ENCODE measurements around the gene PKN1.

PKN1 gene

GRCh38 chr19:14473073-14473977 is 40.2 kb downstream of the PKN1 start:
- H2BK5ac ChIP-seq (ENCODE audit: low read depth, low read length, poor library complexity): no peak overlapping the region
- H3K27me3 ChIP-seq (ENCODE audit: insufficient read depth, low read length): no peaks in the 10 kb centered on the region
- peak in 1 of 2 donors; percentile 38 for DNase-seq
- H2BK12ac ChIP-seq (ENCODE audit: low read length): no peak overlapping the region
- no peak overlapping the region for H3K4ac ChIP-seq (ENCODE audit: low read depth, low read length)
- no peak overlapping the region for H2AK5ac ChIP-seq (ENCODE audit: low read length)
- H4K12ac ChIP-seq (ENCODE audit: low read depth, low read length): no peak overlapping the region
- no peak overlapping the region for H4K91ac ChIP-seq (ENCODE audit: low read depth, low read length)
- no peak overlapping the region for H3K23ac ChIP-seq (ENCODE audit: low read length)
- H2BK120ac ChIP-seq (ENCODE audit: insufficient read depth, low read length, poor library complexity): no peak overlapping the region
- no peaks in the 10 kb centered on the region for H3K79me2 ChIP-seq (ENCODE audit: control insufficient read depth, insufficient read depth, low read length, poor library complexity)
- no peak overlapping the region for H3K4me2 ChIP-seq (ENCODE audit: low read length)
- H3K4me1 ChIP-seq (ENCODE audit: control insufficient read depth in 1 of 2, insufficient read depth in 2 of 2, low read length in 2 of 2): peaks cover 0 to 8% of the 10 kb centered on the region in 2 experiments
- no peaks in the 10 kb centered on the region for H3K79me1 ChIP-seq (ENCODE audit: low read length)
- no CpG with 5 or more reads among the region's 97 CpGs for WGBS (ENCODE audit: extremely low coverage, insufficient coverage, insufficient read length)
- H3K9ac ChIP-seq (ENCODE audit: low read length): no peak overlapping the region
- H3K14ac ChIP-seq (ENCODE audit: low read length): no peak overlapping the region
- no peak overlapping the region for H3K27ac ChIP-seq (ENCODE audit: low read depth, low read length)
- H4K8ac ChIP-seq (ENCODE audit: low read depth, low read length): no peak overlapping the region
- peaks cover 13 to 14% of the 10 kb centered on the region in 2 experiments for H3K36me3 ChIP-seq (ENCODE audit: control insufficient read depth in 1 of 2, insufficient read depth in 2 of 2, low read length in 2 of 2)
- H3K9me3 ChIP-seq (ENCODE audit: insufficient read depth, low read depth, low read length): peaks cover 2% of the 10 kb centered on the region
- H3K18ac ChIP-seq (ENCODE audit: low read length): no peak overlapping the region
- no peak overlapping the region for H2AFZ ChIP-seq (ENCODE audit: insufficient read depth, low read length, poor library complexity)
- no peak overlapping the region for H3K4me3 ChIP-seq (ENCODE audit: low read depth, low read length)

GRCh38 chr19:14473978-14474578 is 41.0 kb downstream of the PKN1 start:
- Histone ChIP-seq H2AK5ac (ENCODE audit: low read length) (no peak overlapping the region), H2AFZ (ENCODE audit: insufficient read depth, low read length, poor library complexity) (no peak overlapping the region), H3K27me3 (ENCODE audit: insufficient read depth, low read length) (no peaks in the 10 kb centered on the region), H3K79me2 (ENCODE audit: control insufficient read depth, insufficient read depth, low read length, poor library complexity) (no peaks in the 10 kb centered on the region), H3K79me1 (ENCODE audit: low read length) (no peaks in the 10 kb centered on the region), H2BK120ac (ENCODE audit: insufficient read depth, low read length, poor library complexity) (no peak overlapping the region), H4K8ac (ENCODE audit: low read depth, low read length) (no peak overlapping the region), H3K4me1 (ENCODE audit: control insufficient read depth in 1 of 2, insufficient read depth in 2 of 2, low read length in 2 of 2) (peaks cover 0 to 8% of the 10 kb centered on the region in 2 experiments), H2BK12ac (ENCODE audit: low read length) (no peak overlapping the region), H3K23ac (ENCODE audit: low read length) (no peak overlapping the region), H3K14ac (ENCODE audit: low read length) (no peak overlapping the region), H4K12ac (ENCODE audit: low read depth, low read length) (no peak overlapping the region), H3K4me3 (ENCODE audit: low read depth, low read length) (no peak overlapping the region), H3K9ac (ENCODE audit: low read length) (no peak overlapping the region), H3K4ac (ENCODE audit: low read depth, low read length) (no peak overlapping the region), H3K4me2 (ENCODE audit: low read length) (no peak overlapping the region), H3K9me3 (ENCODE audit: insufficient read depth, low read depth, low read length) (peaks cover 2% of the 10 kb centered on the region), H4K91ac (ENCODE audit: low read depth, low read length) (no peak overlapping the region), H3K36me3 (ENCODE audit: control insufficient read depth in 1 of 2, insufficient read depth in 2 of 2, low read length in 2 of 2) (peaks cover 19 to 21% of the 10 kb centered on the region in 2 experiments), H3K27ac (ENCODE audit: low read depth, low read length) (no peak overlapping the region), H3K18ac (ENCODE audit: low read length) (no peak overlapping the region), H2BK5ac (ENCODE audit: low read depth, low read length, poor library complexity) (no peak overlapping the region)
- DNase-seq: peak; percentile 66 to 71
- WGBS (ENCODE audit: extremely low coverage, insufficient coverage, insufficient read length): no CpG with 5 or more reads among the region's 53 CpGs

- WGBS (ENCODE audit: extremely low coverage, insufficient coverage, insufficient read length): no CpG with 5 or more reads among the region's 12 CpGs
- Histone ChIP-seq H2BK12ac (ENCODE audit: low read length) (no peak overlapping the region), H4K12ac (ENCODE audit: low read depth, low read length) (no peak overlapping the region), H2AK5ac (ENCODE audit: low read length) (no peak overlapping the region), H2AFZ (ENCODE audit: insufficient read depth, low read length, poor library complexity) (no peak overlapping the region), H3K9ac (ENCODE audit: low read length) (no peak overlapping the region), H3K14ac (ENCODE audit: low read length) (no peak overlapping the region), H3K36me3 (ENCODE audit: control insufficient read depth in 1 of 2, insufficient read depth in 2 of 2, low read length in 2 of 2) (peaks cover 26 to 28% of the 10 kb centered on the region in 2 experiments), H3K4me2 (ENCODE audit: low read length) (no peak overlapping the region), H3K23ac (ENCODE audit: low read length) (no peak overlapping the region), H2BK120ac (ENCODE audit: insufficient read depth, low read length, poor library complexity) (no peak overlapping the region), H3K79me1 (ENCODE audit: low read length) (no peaks in the 10 kb centered on the region), H3K18ac (ENCODE audit: low read length) (no peak overlapping the region), H2BK5ac (ENCODE audit: low read depth, low read length, poor library complexity) (no peak overlapping the region), H3K4me1 (ENCODE audit: control insufficient read depth in 1 of 2, insufficient read depth in 2 of 2, low read length in 2 of 2) (peaks cover 0 to 8% of the 10 kb centered on the region in 2 experiments), H4K8ac (ENCODE audit: low read depth, low read length) (no peak overlapping the region), H3K79me2 (ENCODE audit: control insufficient read depth, insufficient read depth, low read length, poor library complexity) (no peaks in the 10 kb centered on the region), H3K4ac (ENCODE audit: low read depth, low read length) (no peak overlapping the region), H3K9me3 (ENCODE audit: insufficient read depth, low read depth, low read length) (no peaks in the 10 kb centered on the region), H3K4me3 (ENCODE audit: low read depth, low read length) (no peak overlapping the region), H3K27me3 (ENCODE audit: insufficient read depth, low read length) (no peaks in the 10 kb centered on the region), H4K91ac (ENCODE audit: low read depth, low read length) (no peak overlapping the region), H3K27ac (ENCODE audit: low read depth, low read length) (no peak overlapping the region)
- DNase-seq: no peak
Measured at GRCh38 chr19:14474827-14475226, 41.7 kb downstream of the PKN1 start.

- no peak within 1 kb of the TSS for H2BK5ac ChIP-seq (ENCODE audit: low read depth, low read length, poor library complexity)
- peak in 1 of 2 donors; percentile 22 for DNase-seq
- H3K36me3 ChIP-seq (ENCODE audit: control insufficient read depth in 1 of 2, insufficient read depth in 2 of 2, low read length in 2 of 2): peaks cover 30 to 32% of the 10 kb centered on the region in 2 experiments
- no peak within 1 kb of the TSS for H2AK5ac ChIP-seq (ENCODE audit: low read length)
- H3K4me2 ChIP-seq (ENCODE audit: low read length): no peak within 1 kb of the TSS
- no peak within 1 kb of the TSS for H2AFZ ChIP-seq (ENCODE audit: insufficient read depth, low read length, poor library complexity)
- H3K79me2 ChIP-seq (ENCODE audit: control insufficient read depth, insufficient read depth, low read length, poor library complexity): no peaks in the 10 kb centered on the region
- no peaks in the 10 kb centered on the region for H3K79me1 ChIP-seq (ENCODE audit: low read length)
- H2BK120ac ChIP-seq (ENCODE audit: insufficient read depth, low read length, poor library complexity): no peak within 1 kb of the TSS
- H4K8ac ChIP-seq (ENCODE audit: low read depth, low read length): no peak within 1 kb of the TSS
- H3K4ac ChIP-seq (ENCODE audit: low read depth, low read length): no peak within 1 kb of the TSS
- H2BK12ac ChIP-seq (ENCODE audit: low read length): no peak within 1 kb of the TSS
- no peak within 1 kb of the TSS for H3K4me3 ChIP-seq (ENCODE audit: low read depth, low read length)
- H3K9me3 ChIP-seq (ENCODE audit: insufficient read depth, low read depth, low read length): no peaks in the 10 kb centered on the region
- H3K9ac ChIP-seq (ENCODE audit: low read length): no peak within 1 kb of the TSS
- no peak within 1 kb of the TSS for H4K12ac ChIP-seq (ENCODE audit: low read depth, low read length)
- WGBS (ENCODE audit: extremely low coverage, insufficient coverage, insufficient read length): no CpG with 5 or more reads among the region's 33 CpGs
- H3K14ac ChIP-seq (ENCODE audit: low read length): no peak within 1 kb of the TSS
- H4K91ac ChIP-seq (ENCODE audit: low read depth, low read length): no peak within 1 kb of the TSS
- peaks cover 0 to 8% of the 10 kb centered on the region in 2 experiments for H3K4me1 ChIP-seq (ENCODE audit: control insufficient read depth in 1 of 2, insufficient read depth in 2 of 2, low read length in 2 of 2)
- H3K23ac ChIP-seq (ENCODE audit: low read length): no peak within 1 kb of the TSS
- no peak within 1 kb of the TSS for H3K18ac ChIP-seq (ENCODE audit: low read length)
- no peak within 1 kb of the TSS for H3K27ac ChIP-seq (ENCODE audit: low read depth, low read length)
- H3K27me3 ChIP-seq (ENCODE audit: insufficient read depth, low read length): no peaks in the 10 kb centered on the region
Measured at GRCh38 chr19:14475251-14476073, 42.4 kb downstream of the PKN1 start, which contains the start of gene PTGER1. PTGER1 (minus strand) TSS chr19:14475354; CDS start chr19:14474320, 1,034 bp downstream.

Data from trophoblast cell (in vitro differentiated cells and primary cell).